HFFc6 (cell line): ENCODE data around the gene AXIN1. TPM values are rescaled to one million over a fixed set of nuclear protein-coding genes. Genes with fewer than 3 reads are reported as not detected.

Source experiments
- DNase-seq: peaks from one replicate; pipeline ENCODE4 v3.0.0-alpha.2; 2018
- H3K27ac Mint-ChIP-seq: 2 replicates; pipeline ENCODE4 v1.8.0; 2020; ENCODE audit warnings: mild to moderate bottlenecking, mixed read lengths
- H3K27me3 Mint-ChIP-seq: 2 replicates; pipeline ENCODE4 v1.8.0; 2021; ENCODE audit warnings: mild to moderate bottlenecking, moderate library complexity, mixed read lengths; ENCODE audit not compliant: insufficient read depth
- H3K36me3 Mint-ChIP-seq: 2 replicates; pipeline ENCODE4 v1.8.0; 2021; ENCODE audit warnings: low read depth, mixed read lengths
- H3K4me1 Mint-ChIP-seq: 2 replicates; pipeline ENCODE4 v1.8.0; 2020; ENCODE audit warnings: low read depth, mixed read lengths
- H3K4me3 Mint-ChIP-seq: 2 replicates; pipeline ENCODE4 v1.8.0; 2020; ENCODE audit warnings: mild to moderate bottlenecking, moderate library complexity, mixed read lengths
- H3K9me3 Mint-ChIP-seq: 2 replicates; pipeline ENCODE4 v1.8.0; 2020; ENCODE audit warnings: mild to moderate bottlenecking, mixed read lengths
- CTCF ChIP-seq: fragments of 200-600 bp; sonication (generic); IDR thresholded peaks from 2 replicates; pipeline ENCODE4 v1.5.0; 2021; ENCODE audit warnings: antibody characterized with exemption, mild to moderate bottlenecking
- total RNA-seq, 6 experiments: library from RNA; stranded (reverse); fragmentation: NEBNext Ultra II Directional; extraction: Animal tissue kit (Norgen Biotek cat#: 25700); gene quantifications; 2 replicates in 1 of 6; 3 replicates in 5 of 6; pipeline ENCODE4 v1.2.3, GENCODE V29; 2021

AXIN1 gene
- total RNA-seq, 6 experiments from 2014 or later, result 13.6 to 16.7 (median 14.7) TPM

DNA sequence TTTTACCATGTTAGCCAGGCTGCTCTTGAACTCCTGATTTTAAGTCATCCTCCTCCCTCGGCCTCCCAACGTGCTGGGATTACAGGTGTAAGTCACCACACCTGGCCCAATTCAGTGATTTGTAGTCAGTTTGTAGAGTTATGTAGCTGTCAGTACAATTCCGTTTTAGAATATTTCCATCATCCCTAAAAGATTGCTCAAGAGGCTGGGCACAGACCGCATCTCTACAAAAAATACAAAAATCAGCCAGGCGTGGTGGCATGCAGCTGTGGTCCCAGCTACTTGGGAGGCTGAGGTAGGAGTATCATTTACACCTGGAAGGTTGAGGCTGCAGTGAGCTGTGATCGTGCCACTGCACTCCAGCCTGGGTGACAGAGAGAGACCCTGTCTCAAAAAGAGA is 97.3 kb downstream of the AXIN1 start:
- H3K9me3 Mint-ChIP-seq, result no peaks in the 10 kb centered on the region

GRCh38 chr16:254461-254860 is 98.1 kb downstream of the AXIN1 start:
- 0 out of 2 replicates have a peak, but pooled peaks cover 6% of the 10 kb centered on the region for H3K4me1 Mint-ChIP-seq
- peaks cover 3% of the 10 kb centered on the region for H3K27me3 Mint-ChIP-seq
- H3K27ac Mint-ChIP-seq, result no peak overlapping the region

More for the DNA sequence above, 97.3 kb downstream of the AXIN1 start:
- no peak for TF ChIP-seq CTCF
- Mint-ChIP-seq H3K36me3 (peaks cover 11% of the 10 kb centered on the region), H3K4me1 (0 out of 2 replicates have a peak, but pooled peaks cover 5% of the 10 kb centered on the region), H3K27me3 (peaks cover 3% of the 10 kb centered on the region), H3K27ac (no peak overlapping the region), H3K4me3 (no peak overlapping the region)
- DNase-seq, result no peak

DNA sequence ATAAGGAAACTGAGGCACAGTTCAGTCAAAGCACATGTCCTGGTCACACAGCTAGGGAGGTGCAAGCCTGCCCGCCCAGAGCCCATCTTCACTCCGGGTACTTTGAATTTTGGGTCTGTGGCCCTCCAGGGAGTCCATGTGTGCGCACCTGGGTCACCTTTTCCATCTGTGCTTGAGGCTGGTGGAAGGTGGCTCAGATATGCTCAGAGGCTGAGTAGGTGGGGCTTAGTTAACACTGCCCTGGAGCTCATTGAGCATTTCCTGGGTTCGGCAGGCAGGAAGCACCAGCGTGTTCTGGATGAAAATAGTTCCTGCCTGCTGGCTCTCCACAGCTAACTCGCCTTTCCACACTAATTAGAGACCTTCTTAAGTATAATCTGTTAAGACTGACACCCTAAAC is 98.7 kb downstream of the AXIN1 start:
- H3K9me3 Mint-ChIP-seq, result no peaks in the 10 kb centered on the region
- no peak overlapping the region for H3K27ac Mint-ChIP-seq
- H3K27me3 Mint-ChIP-seq, result peaks cover 3% of the 10 kb centered on the region
- no peak overlapping the region for H3K4me3 Mint-ChIP-seq
- no peak for DNase-seq
- peaks cover 12% of the 10 kb centered on the region for H3K36me3 Mint-ChIP-seq
- 0 out of 2 replicates have a peak, but pooled peaks cover 6% of the 10 kb centered on the region for H3K4me1 Mint-ChIP-seq
- no peak for TF ChIP-seq CTCF

More at GRCh38 chr16:254461-254860, 98.1 kb downstream of the AXIN1 start:
- no peak overlapping the region for H3K4me3 Mint-ChIP-seq
- TF ChIP-seq CTCF, result no peak
- H3K9me3 Mint-ChIP-seq, result no peaks in the 10 kb centered on the region
- peaks cover 12% of the 10 kb centered on the region for H3K36me3 Mint-ChIP-seq
- no peak for DNase-seq

GRCh38 chr16:252366-253337 is 99.9 kb downstream of the AXIN1 start:
- Mint-ChIP-seq H3K4me3 (no peak overlapping the region), H3K36me3 (peaks cover 12% of the 10 kb centered on the region), H3K4me1 (0 out of 2 replicates have a peak, but pooled peaks cover 6% of the 10 kb centered on the region), H3K27me3 (peaks cover 3% of the 10 kb centered on the region), H3K27ac (no peak overlapping the region), H3K9me3 (no peaks in the 10 kb centered on the region)
- DNase-seq, result no peak
- TF ChIP-seq CTCF, result no peak

- Mint-ChIP-seq H3K9me3 (no peaks in the 10 kb centered on the region), H3K27me3 (peaks cover 3% of the 10 kb centered on the region), H3K36me3 (0 out of 2 replicates have a peak, but pooled peaks cover 6% of the 10 kb centered on the region), H3K4me1 (0 out of 2 replicates have a peak, but pooled peaks cover 6% of the 10 kb centered on the region), H3K27ac (no peak overlapping the region), H3K4me3 (no peak overlapping the region)
- no peak for TF ChIP-seq CTCF
- no peak for DNase-seq
Measured at GRCh38 chr16:249431-249830, 103.1 kb downstream of the AXIN1 start.
